ENCODE data around the gene DDI1.

DNA sequence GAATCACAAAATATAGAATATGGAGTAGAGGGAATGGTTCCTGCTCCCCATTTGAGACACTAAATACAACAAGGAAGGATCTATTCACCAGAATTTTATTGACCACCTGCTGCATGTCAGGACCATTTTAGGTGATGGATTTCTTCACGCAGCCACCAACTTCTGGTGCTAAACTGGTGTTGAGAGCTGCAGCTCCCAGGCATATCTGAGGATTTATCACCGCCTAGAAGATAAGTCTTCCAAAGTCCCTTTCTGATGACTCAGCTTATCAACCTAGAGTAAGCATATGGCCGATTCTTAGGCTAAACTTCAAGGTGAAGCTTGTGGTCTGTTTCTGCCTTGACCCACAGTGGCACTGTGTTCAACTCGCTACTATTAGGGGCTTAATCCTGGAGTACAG, 6.7 kb downstream of the DDI1 start:
- TF ChIP-seq, protein P1, sequence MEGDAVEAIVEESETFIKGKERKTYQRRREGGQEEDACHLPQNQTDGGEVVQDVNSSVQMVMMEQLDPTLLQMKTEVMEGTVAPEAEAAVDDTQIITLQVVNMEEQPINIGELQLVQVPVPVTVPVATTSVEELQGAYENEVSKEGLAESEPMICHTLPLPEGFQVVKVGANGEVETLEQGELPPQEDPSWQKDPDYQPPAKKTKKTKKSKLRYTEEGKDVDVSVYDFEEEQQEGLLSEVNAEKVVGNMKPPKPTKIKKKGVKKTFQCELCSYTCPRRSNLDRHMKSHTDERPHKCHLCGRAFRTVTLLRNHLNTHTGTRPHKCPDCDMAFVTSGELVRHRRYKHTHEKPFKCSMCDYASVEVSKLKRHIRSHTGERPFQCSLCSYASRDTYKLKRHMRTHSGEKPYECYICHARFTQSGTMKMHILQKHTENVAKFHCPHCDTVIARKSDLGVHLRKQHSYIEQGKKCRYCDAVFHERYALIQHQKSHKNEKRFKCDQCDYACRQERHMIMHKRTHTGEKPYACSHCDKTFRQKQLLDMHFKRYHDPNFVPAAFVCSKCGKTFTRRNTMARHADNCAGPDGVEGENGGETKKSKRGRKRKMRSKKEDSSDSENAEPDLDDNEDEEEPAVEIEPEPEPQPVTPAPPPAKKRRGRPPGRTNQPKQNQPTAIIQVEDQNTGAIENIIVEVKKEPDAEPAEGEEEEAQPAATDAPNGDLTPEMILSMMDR (IDR thresholded peaks at IDR 0.05; ENCODE audit: insufficient read depth, low read depth, low read length): no peak
- no peak for TF ChIP-seq EZH2 (IDR thresholded peaks at IDR 0.05; ENCODE audit: insufficient read depth, low read length)

Measured in astrocyte (in vitro differentiated cells and primary cell).